GM23338 (cell line): ENCODE results near the gene GPX8. TPM values are rescaled to one million over a fixed set of nuclear protein-coding genes. Genes with fewer than 3 reads are reported as not detected.

Experiments used
- ATAC-seq: fragments of 200-7000 bp; cut with Tn5 transposase; 3 replicates; pipeline ENCODE4 v1.9.1; 2020
- DNase-seq: peaks from one replicate; pipeline ENCODE4 v3.0.0-alpha.2; 2015; ENCODE audit warnings: low spot score
- H2AFZ ChIP-seq: fragments of 200-600 bp; sonication (generic); 2 replicates; pipeline ENCODE4 v1.8.0; 2016; ENCODE audit warnings: antibody characterized with exemption, mild to moderate bottlenecking, moderate library complexity
- H3F3A ChIP-seq: fragments of 200-600 bp; sonication (generic); replicated peaks from 2 replicates; pipeline ENCODE4 v1.8.0; 2017; ENCODE audit warnings: antibody characterized with exemption, mixed run types, low read depth
- H3K27ac ChIP-seq: fragments of 200-600 bp; sonication (generic); 2 replicates; pipeline ENCODE4 v1.6.1; 2016; ENCODE audit warnings: low read depth
- H3K27me3 ChIP-seq: fragments of 200-600 bp; sonication (generic); 2 replicates; pipeline ENCODE4 v1.8.0; 2016; ENCODE audit warnings: mild to moderate bottlenecking, mixed run types, moderate library complexity; ENCODE audit not compliant: insufficient read depth
- H3K36me3 ChIP-seq: fragments of 200-600 bp; sonication (generic); 2 replicates; pipeline ENCODE4 v1.8.0; 2016; ENCODE audit warnings: mild to moderate bottlenecking; ENCODE audit not compliant: insufficient read depth
- H3K4me1 ChIP-seq: fragments of 200-600 bp; sonication (generic); 2 replicates; pipeline ENCODE4 v1.8.0; 2016; ENCODE audit warnings: mild to moderate bottlenecking, moderate library complexity; ENCODE audit not compliant: insufficient read depth
- H3K4me2 ChIP-seq: fragments of 200-600 bp; sonication (generic); 2 replicates; pipeline ENCODE4 v1.7.1; 2017; ENCODE audit warnings: mixed run types
- H3K4me3 ChIP-seq: fragments of 200-600 bp; sonication (generic); 2 replicates; pipeline ENCODE4 v1.6.1; 2016; ENCODE audit warnings: mixed run types
- H3K79me2 ChIP-seq: fragments of 200-600 bp; sonication (generic); replicated peaks from 2 replicates; pipeline ENCODE4 v1.8.0; 2017; ENCODE audit warnings: mild to moderate bottlenecking; ENCODE audit not compliant: insufficient read depth
- H3K9me2 ChIP-seq: fragments of 200-600 bp; sonication (generic); 2 replicates; pipeline ENCODE4 v1.8.0; 2017; ENCODE audit not compliant: insufficient read depth
- H4K20me1 ChIP-seq: fragments of 200-600 bp; sonication (generic); replicated peaks from 2 replicates; pipeline ENCODE4 v1.8.0; 2017; ENCODE audit warnings: mild to moderate bottlenecking; ENCODE audit not compliant: insufficient read depth
- H3K27ac Mint-ChIP-seq: 2 replicates; pipeline ENCODE4 v1.8.0; 2020; ENCODE audit warnings: inconsistent platforms, mild to moderate bottlenecking, moderate library complexity, mixed read lengths
- H3K27me3 Mint-ChIP-seq: 3 replicates; pipeline ENCODE4 v1.8.0; 2022; ENCODE audit warnings: low read depth, mild to moderate bottlenecking, moderate library complexity, mixed read lengths, inconsistent platforms; ENCODE audit not compliant: insufficient read depth, poor library complexity
- H3K36me3 Mint-ChIP-seq: 3 replicates; pipeline ENCODE4 v1.8.0; 2021; ENCODE audit warnings: low read depth, mild to moderate bottlenecking, inconsistent platforms, moderate library complexity, mixed read lengths
- H3K4me1 Mint-ChIP-seq: 3 replicates; pipeline ENCODE4 v1.8.0; 2020; ENCODE audit warnings: mild to moderate bottlenecking, inconsistent platforms, mixed read lengths
- H3K4me3 Mint-ChIP-seq: 3 replicates; pipeline ENCODE4 v1.8.0; 2021; ENCODE audit warnings: moderate library complexity, mild to moderate bottlenecking, inconsistent platforms, mixed read lengths
- H3K9me3 Mint-ChIP-seq: 3 replicates; pipeline ENCODE4 v1.8.0; 2020; ENCODE audit warnings: moderate library complexity, mild to moderate bottlenecking, inconsistent platforms, mixed read lengths
- CTCF ChIP-seq, 2 experiments: fragments of 200-600 bp in 1 of 2; sonication (generic) in 1 of 2; conservative IDR thresholded peaks; 2 replicates each; pipeline versions ENCODE4 v1.5.1 to v1.6.1; 2016 to 2017; ENCODE audit warnings: antibody characterized with exemption in 2 of 2, low read depth in 2 of 2, mild to moderate bottlenecking in 2 of 2, moderate library complexity in 1 of 2
- EZH2 ChIP-seq: fragments of 200-600 bp; sonication (generic); IDR thresholded peaks from one replicate; pipeline ENCODE4 v1.8.0; 2017; ENCODE audit warnings: antibody characterized with exemption, mild to moderate bottlenecking, low read depth; ENCODE audit not compliant: unreplicated experiment
- EZH2phosphoT487 ChIP-seq: fragments of 200-600 bp; sonication (generic); IDR thresholded peaks from one replicate; pipeline ENCODE4 v1.8.1; 2018; ENCODE audit warnings: antibody characterized with exemption; ENCODE audit not compliant: unreplicated experiment
- JUNB ChIP-seq: IDR thresholded peaks from one replicate; pipeline ENCODE4 v1.6.1; 2016; ENCODE audit warnings: antibody characterized with exemption; ENCODE audit not compliant: unreplicated experiment
- STAT1 ChIP-seq: IDR thresholded peaks from one replicate; pipeline ENCODE4 v1.6.1; 2016; ENCODE audit warnings: antibody characterized with exemption; ENCODE audit not compliant: unreplicated experiment
- ZNF462 ChIP-seq: fragments of 250-450 bp; sonication (Bioruptor Pico); IDR thresholded peaks from 2 replicates; pipeline ENCODE4 v1.5.0; 2020; ENCODE audit warnings: mild to moderate bottlenecking, moderate library complexity
- polyA plus RNA-seq: library from polyadenylated mRNA; unstranded; fragments of >200 nt; fragmentation: Nextera tagmentation; extraction: Ambion mirVana; gene quantifications from 2 replicates; pipeline ENCODE4 v1.2.1, GENCODE V29; 2016
- total RNA-seq: library from RNA; depleted of rRNA; stranded (reverse); fragments of >200 nt; shearing (Covaris generic); gene quantifications from 2 replicates; pipeline ENCODE4 v1.2.3, GENCODE V29; 2014

The GPX8 gene
- total and polyA plus RNA-seq, 2 experiments from 2014 or later = 64.4 to 66.1 TPM

- TF ChIP-seq ZNF462 (no peak), CTCF (conservative IDR thresholded peaks at IDR 0.05; ENCODE audit: low read depth in 2 of 2) (no peak), JUNB (no peak)
Observed at GRCh38 chr5:55188656-55189540, 28.9 kb downstream of the GPX8 start (continued).

- DNase-seq (no peak), ATAC-seq (no peak)
- H4K20me1 ChIP-seq = no peaks in the 10 kb centered on the region
- H3K27me3 ChIP-seq = peaks cover 3% of the 10 kb centered on the region; the same call in 1 of the 2 replicates
- Mint-ChIP-seq H3K4me1 (no peaks in the 10 kb centered on the region; the same call in 2 of the 3 replicates), H3K27me3 (peaks cover 5% of the 10 kb centered on the region), H3K9me3 (no peaks in the 10 kb centered on the region), H3K27ac (no peak overlapping the region), H3K36me3 (no peaks in the 10 kb centered on the region), H3K4me3 (no peak overlapping the region)
- H3F3A ChIP-seq = no peaks in the 10 kb centered on the region
- H3K4me1 ChIP-seq = no peaks in the 10 kb centered on the region
- H3K4me3 ChIP-seq = no peak overlapping the region
- no peaks in the 10 kb centered on the region for H3K36me3 ChIP-seq
- no peaks in the 10 kb centered on the region for H3K9me2 ChIP-seq
- H3K4me2 ChIP-seq = no peak overlapping the region
- no peaks in the 10 kb centered on the region for H3K79me2 ChIP-seq
- H2AFZ ChIP-seq = no peak overlapping the region
- no peak overlapping the region for H3K27ac ChIP-seq
- TF ChIP-seq EZH2phosphoT487 = no peak
- TF ChIP-seq STAT1 = no peak
- no peak for TF ChIP-seq EZH2
- no peak for TF ChIP-seq CTCF (conservative IDR thresholded peaks at IDR 0.05; ENCODE audit: low read depth in 2 of 2)
Observed at GRCh38 chr5:55191165-55191564, 31.2 kb downstream of the GPX8 start.
